A549 (cell line): ENCODE data around the gene DDAH2.

Experiments
- CTCF ChIP-seq: fragments of >200 bp; sonication (Bioruptor Twin); formaldehyde crosslinking; IDR thresholded peaks from 3 replicates; pipeline ENCODE4 v1.5.1; 2016
- EHF ChIP-seq: fragments of 250-450 bp; sonication (Bioruptor Pico); IDR thresholded peaks from 2 replicates; pipeline ENCODE4 v1.5.0; 2020; ENCODE audit warnings: mild to moderate bottlenecking
- EP300 ChIP-seq, 2 experiments: fragments of >200 bp; sonication (Bioruptor Twin); formaldehyde crosslinking; IDR thresholded peaks; 2 replicates in 1 of 2; 3 replicates in 1 of 2; pipeline ENCODE4 v1.6.1; 2016 to 2017
- JUN ChIP-seq, 2 experiments: fragments of >200 bp; sonication (Bioruptor Twin); formaldehyde crosslinking; IDR thresholded peaks; 2 replicates in 1 of 2; 3 replicates in 1 of 2; pipeline ENCODE4 v1.6.1; 2016 to 2017
- MYC ChIP-seq: IDR thresholded peaks from 2 replicates; pipeline ENCODE4 v1.6.1; 2012; ENCODE audit warnings: mild to moderate bottlenecking, inconsistent platforms, low read length, improper control_type of control experiment, borderline replicate concordance
- POLR2A ChIP-seq: IDR thresholded peaks from 2 replicates; pipeline ENCODE4 v1.6.1; 2012; ENCODE audit warnings: mild to moderate bottlenecking, low read length
- RAD21 ChIP-seq, 2 experiments: fragments of >200 bp in 1 of 2; sonication (Bioruptor Twin) in 1 of 2; formaldehyde crosslinking in 1 of 2; IDR thresholded peaks in 1 of 2; conservative IDR thresholded peaks in 1 of 2; 2 replicates in 1 of 2; 3 replicates in 1 of 2; pipeline ENCODE4 v1.6.1; 2012 to 2018; ENCODE audit warnings: inconsistent platforms in 1 of 2
- RCOR1 ChIP-seq: fragments of 150-350 bp; IDR thresholded peaks from 2 replicates; pipeline ENCODE4 v1.6.1; 2014; ENCODE audit warnings: antibody characterized with exemption, low read length, low read depth
- RFX5 ChIP-seq: fragments of 450-650 bp; IDR thresholded peaks from 2 replicates; pipeline ENCODE4 v1.7.1; 2014; ENCODE audit warnings: antibody characterized with exemption, mild to moderate bottlenecking, moderate library complexity
- TP53 ChIP-seq: fragments of 250-450 bp; sonication (Bioruptor Pico); IDR thresholded peaks from 2 replicates; pipeline ENCODE4 v1.5.0; 2021; ENCODE audit warnings: mild to moderate bottlenecking, moderate library complexity
- TF ChIP-seq, protein P1 (sequence below): IDR thresholded peaks from 2 replicates; pipeline ENCODE4 v1.6.1; 2012
- TF ChIP-seq, protein P2 (sequence below): fragments of 200-600 bp; sonication (generic); IDR thresholded peaks from 2 replicates; pipeline ENCODE4 v1.6.1; 2016; ENCODE audit warnings: antibody characterized with exemption, mild to moderate bottlenecking, moderate library complexity
- TF ChIP-seq, protein P3 (sequence below): fragments of 450-650 bp; IDR thresholded peaks from 2 replicates; pipeline ENCODE4 v1.6.1; 2014; ENCODE audit warnings: antibody characterized with exemption

DNA sequence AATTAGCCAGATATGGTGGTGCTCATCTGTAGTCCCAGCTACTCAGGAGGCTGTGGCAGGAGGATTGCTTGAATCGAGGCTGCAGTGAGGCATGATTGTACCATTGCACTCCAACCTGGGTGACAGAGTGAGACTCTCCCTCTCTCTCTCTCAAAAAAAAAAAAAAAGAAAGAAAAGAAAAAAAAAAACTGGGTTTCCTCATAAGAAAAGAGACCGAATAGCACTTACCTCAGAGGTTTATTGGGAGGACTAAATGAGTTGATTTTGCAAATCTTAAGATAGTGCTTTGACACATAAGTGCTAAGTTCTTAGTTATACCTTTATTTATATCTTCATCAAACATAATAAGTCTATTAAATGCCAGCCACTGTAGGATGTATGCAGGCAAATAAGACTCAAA is 41.8 kb upstream of the DDAH2 start:
- TF ChIP-seq, protein P1, sequence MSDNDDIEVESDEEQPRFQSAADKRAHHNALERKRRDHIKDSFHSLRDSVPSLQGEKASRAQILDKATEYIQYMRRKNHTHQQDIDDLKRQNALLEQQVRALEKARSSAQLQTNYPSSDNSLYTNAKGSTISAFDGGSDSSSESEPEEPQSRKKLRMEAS: no peak
- TF ChIP-seq CTCF (no peak), RCOR1 (no peak), TP53 (CRISPR knock-in tag) (no peak), POLR2A (no peak), MYC (no peak), EP300 (IDR thresholded peaks at IDR 0.05) (no peak), EHF (no peak), RFX5 (no peak), JUN (IDR thresholded peaks at IDR 0.05) (no peak), RAD21 (conservative IDR thresholded peaks at IDR 0.05 in 1 of 2, IDR thresholded peaks at IDR 0.05 in 1 of 2) (no peak)
- TF ChIP-seq, protein P2, sequence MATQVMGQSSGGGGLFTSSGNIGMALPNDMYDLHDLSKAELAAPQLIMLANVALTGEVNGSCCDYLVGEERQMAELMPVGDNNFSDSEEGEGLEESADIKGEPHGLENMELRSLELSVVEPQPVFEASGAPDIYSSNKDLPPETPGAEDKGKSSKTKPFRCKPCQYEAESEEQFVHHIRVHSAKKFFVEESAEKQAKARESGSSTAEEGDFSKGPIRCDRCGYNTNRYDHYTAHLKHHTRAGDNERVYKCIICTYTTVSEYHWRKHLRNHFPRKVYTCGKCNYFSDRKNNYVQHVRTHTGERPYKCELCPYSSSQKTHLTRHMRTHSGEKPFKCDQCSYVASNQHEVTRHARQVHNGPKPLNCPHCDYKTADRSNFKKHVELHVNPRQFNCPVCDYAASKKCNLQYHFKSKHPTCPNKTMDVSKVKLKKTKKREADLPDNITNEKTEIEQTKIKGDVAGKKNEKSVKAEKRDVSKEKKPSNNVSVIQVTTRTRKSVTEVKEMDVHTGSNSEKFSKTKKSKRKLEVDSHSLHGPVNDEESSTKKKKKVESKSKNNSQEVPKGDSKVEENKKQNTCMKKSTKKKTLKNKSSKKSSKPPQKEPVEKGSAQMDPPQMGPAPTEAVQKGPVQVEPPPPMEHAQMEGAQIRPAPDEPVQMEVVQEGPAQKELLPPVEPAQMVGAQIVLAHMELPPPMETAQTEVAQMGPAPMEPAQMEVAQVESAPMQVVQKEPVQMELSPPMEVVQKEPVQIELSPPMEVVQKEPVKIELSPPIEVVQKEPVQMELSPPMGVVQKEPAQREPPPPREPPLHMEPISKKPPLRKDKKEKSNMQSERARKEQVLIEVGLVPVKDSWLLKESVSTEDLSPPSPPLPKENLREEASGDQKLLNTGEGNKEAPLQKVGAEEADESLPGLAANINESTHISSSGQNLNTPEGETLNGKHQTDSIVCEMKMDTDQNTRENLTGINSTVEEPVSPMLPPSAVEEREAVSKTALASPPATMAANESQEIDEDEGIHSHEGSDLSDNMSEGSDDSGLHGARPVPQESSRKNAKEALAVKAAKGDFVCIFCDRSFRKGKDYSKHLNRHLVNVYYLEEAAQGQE: no peak
- TF ChIP-seq, protein P3, sequence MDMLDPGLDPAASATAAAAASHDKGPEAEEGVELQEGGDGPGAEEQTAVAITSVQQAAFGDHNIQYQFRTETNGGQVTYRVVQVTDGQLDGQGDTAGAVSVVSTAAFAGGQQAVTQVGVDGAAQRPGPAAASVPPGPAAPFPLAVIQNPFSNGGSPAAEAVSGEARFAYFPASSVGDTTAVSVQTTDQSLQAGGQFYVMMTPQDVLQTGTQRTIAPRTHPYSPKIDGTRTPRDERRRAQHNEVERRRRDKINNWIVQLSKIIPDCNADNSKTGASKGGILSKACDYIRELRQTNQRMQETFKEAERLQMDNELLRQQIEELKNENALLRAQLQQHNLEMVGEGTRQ: no peak
